ENCODE results near the gene DOCK7. TPM values are rescaled to one million over a fixed set of nuclear protein-coding genes. Genes with fewer than 3 reads are reported as not detected.
A peak's percentile ranks its signal among the peaks of the same experiment; 100 is the strongest.

The DOCK7 gene
- total RNA-seq, 3 donors from 2014 or later, result 35.7 to 60.7 (median 49.2) TPM

DNA sequence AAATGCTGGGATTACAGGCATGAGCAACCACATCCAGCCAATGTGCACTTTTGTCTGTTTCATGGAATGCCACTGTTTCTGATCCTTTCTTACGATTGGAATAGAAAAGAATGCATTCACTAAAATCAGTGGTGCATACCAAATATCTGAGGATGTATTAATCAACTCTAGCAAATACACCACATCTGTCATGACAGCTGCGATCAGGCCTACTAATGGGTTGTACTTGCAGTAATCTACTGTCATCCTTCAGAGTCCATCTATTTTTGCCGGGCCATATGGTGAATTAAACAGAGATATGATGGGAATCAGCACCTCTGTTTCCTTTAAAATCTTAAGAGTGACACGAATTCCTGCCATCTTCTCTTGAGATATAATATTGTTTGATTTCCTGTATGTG lies 259.8 kb downstream of the DOCK7 start:
- H3K4me1 ChIP-seq, result no peaks in the 10 kb centered on the region
- no peak for TF ChIP-seq POLR2AphosphoS5 (IDR thresholded peaks at IDR 0.05)
- no peaks in the 10 kb centered on the region for H3K27me3 ChIP-seq
- DNase-seq (ENCODE audit: low spot score in 2 of 2), result no peak
- H3K9me3 ChIP-seq, result no peaks in the 10 kb centered on the region
- no peak overlapping the region for H3K27ac ChIP-seq
- intact Hi-C loops (cut with DNase I; ENCODE audit: low total_unique reads), result no loop called here
- no peaks in the 10 kb centered on the region for H3K36me3 ChIP-seq
- H3K4me3 ChIP-seq, result no peak overlapping the region

DNA sequence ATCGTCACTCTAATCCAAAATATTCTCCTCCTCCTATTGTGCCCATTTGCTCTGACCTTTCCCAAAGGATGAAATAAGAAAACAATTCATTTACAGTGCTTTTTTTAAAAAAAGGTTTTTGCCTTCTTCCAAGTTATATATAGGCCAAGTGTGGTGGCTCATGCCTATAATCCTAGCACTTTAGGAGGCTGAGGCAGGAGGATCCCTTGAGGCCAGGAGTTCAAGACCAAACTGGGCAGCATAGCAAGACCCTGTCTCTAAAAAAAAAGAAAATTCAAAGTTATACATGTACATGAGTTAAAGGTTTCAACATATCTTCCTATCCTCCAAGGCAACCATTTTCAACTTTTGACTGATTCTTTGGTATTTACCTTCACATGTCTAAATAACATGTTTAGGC lies 261.4 kb downstream of the DOCK7 start:
- Histone ChIP-seq H3K9me3 (no peaks in the 10 kb centered on the region), H3K36me3 (no peaks in the 10 kb centered on the region), H3K27me3 (no peaks in the 10 kb centered on the region), H3K4me1 (no peaks in the 10 kb centered on the region), H3K27ac (peak overlapping the region; percentile 60 to 66), H3K4me3 (no peak overlapping the region)
- no peak for DNase-seq (ENCODE audit: low spot score in 2 of 2)
- no peak for TF ChIP-seq POLR2A (IDR thresholded peaks at IDR 0.05)
- TF ChIP-seq, protein P1, sequence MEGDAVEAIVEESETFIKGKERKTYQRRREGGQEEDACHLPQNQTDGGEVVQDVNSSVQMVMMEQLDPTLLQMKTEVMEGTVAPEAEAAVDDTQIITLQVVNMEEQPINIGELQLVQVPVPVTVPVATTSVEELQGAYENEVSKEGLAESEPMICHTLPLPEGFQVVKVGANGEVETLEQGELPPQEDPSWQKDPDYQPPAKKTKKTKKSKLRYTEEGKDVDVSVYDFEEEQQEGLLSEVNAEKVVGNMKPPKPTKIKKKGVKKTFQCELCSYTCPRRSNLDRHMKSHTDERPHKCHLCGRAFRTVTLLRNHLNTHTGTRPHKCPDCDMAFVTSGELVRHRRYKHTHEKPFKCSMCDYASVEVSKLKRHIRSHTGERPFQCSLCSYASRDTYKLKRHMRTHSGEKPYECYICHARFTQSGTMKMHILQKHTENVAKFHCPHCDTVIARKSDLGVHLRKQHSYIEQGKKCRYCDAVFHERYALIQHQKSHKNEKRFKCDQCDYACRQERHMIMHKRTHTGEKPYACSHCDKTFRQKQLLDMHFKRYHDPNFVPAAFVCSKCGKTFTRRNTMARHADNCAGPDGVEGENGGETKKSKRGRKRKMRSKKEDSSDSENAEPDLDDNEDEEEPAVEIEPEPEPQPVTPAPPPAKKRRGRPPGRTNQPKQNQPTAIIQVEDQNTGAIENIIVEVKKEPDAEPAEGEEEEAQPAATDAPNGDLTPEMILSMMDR (IDR thresholded peaks at IDR 0.05), result no peak
- TF ChIP-seq POLR2AphosphoS5 (IDR thresholded peaks at IDR 0.05), result no peak
- intact Hi-C loops (cut with DNase I; ENCODE audit: low total_unique reads), result no loop called here

DNA sequence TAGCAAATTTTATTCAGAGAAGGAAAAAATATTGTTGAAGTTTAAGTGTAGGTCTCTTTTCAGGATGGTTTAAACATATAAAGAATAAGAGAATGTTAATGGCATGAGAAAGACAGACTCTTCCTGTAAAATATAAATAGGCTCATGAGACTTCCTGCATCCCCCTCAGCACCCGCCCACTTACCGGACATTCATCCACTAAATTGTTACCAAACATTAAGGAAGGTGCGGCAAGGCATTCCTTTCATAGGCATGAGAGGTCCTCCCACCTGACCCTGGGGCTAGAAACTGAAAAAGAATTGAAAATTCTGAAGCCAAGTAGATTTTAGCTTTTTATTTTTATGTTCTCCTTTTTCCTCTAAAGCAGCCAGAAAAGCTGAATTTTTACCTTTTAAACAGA lies 261.9 kb downstream of the DOCK7 start:
- Histone ChIP-seq H3K4me3 (peak overlapping the region in 1 of 3 donors; percentile 22), H3K27me3 (no peaks in the 10 kb centered on the region), H3K4me1 (no peaks in the 10 kb centered on the region), H3K27ac (peak overlapping the region; percentile 60 to 66), H3K9me3 (no peaks in the 10 kb centered on the region), H3K36me3 (no peaks in the 10 kb centered on the region)
- intact Hi-C loops (cut with DNase I; ENCODE audit: low total_unique reads), result no loop called here
- TF ChIP-seq, protein P1 (IDR thresholded peaks at IDR 0.05), result no peak
- no peak for TF ChIP-seq POLR2A (IDR thresholded peaks at IDR 0.05)
- TF ChIP-seq POLR2AphosphoS5 (IDR thresholded peaks at IDR 0.05), result no peak
- peak in 1 of 2 donors; percentile 50 for DNase-seq (ENCODE audit: low spot score in 2 of 2)

DNA sequence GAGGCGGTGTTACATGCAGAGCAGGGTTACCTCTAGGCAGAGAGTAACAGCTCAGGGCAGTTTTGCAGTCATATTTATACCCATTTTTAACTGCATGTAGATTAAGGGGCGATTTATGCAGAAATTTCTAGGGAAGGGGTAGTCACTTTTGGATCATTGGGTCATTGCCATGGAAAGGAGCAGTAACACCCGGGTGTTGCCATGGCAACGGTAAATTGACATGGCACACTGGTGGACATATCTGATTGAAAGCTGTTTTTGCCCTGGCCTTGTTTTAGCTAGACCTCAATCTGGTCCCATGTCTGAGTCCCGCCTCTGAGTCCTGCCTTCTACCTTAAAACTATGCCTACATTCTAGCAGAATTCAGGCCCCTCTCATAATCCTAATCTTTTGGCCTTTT lies 263.1 kb downstream of the DOCK7 start:
- Histone ChIP-seq H3K27ac (no peak overlapping the region), H3K4me1 (no peaks in the 10 kb centered on the region), H3K27me3 (no peaks in the 10 kb centered on the region), H3K4me3 (no peak overlapping the region), H3K9me3 (no peaks in the 10 kb centered on the region), H3K36me3 (no peaks in the 10 kb centered on the region)
- no peak for DNase-seq (ENCODE audit: low spot score in 2 of 2)
- TF ChIP-seq, protein P1 (IDR thresholded peaks at IDR 0.05), result no peak
- no peak for TF ChIP-seq POLR2AphosphoS5 (IDR thresholded peaks at IDR 0.05)
- TF ChIP-seq POLR2A (IDR thresholded peaks at IDR 0.05), result no peak
- intact Hi-C loops (cut with DNase I; ENCODE audit: low total_unique reads), result no loop called here

DNA sequence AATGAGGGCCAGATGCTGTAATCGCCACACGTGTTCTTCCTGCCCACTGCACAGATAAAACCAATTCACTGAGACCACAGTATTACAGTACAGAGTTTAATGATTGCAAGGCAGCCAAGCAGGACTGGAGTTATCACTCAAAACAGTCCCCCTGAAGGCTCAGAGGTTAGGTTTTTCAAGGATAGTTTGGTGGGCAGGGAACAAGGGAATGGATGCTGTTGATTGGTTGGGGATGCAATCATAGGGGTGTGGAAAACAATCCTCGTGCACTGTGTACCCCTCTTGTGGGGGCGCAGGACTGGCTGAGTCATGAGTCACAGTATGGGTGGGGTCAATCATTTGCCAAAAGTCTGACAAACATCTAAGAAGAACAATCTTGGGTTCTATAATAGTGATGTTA lies 263.8 kb downstream of the DOCK7 start:
- H3K27me3 ChIP-seq, result no peaks in the 10 kb centered on the region
- H3K4me1 ChIP-seq, result no peaks in the 10 kb centered on the region
- no peak overlapping the region for H3K4me3 ChIP-seq
- intact Hi-C loops (cut with DNase I; ENCODE audit: low total_unique reads), result no loop called here
- H3K9me3 ChIP-seq, result no peaks in the 10 kb centered on the region
- DNase-seq (ENCODE audit: low spot score in 2 of 2), result no peak
- TF ChIP-seq POLR2A (IDR thresholded peaks at IDR 0.05) (no peak), POLR2AphosphoS5 (IDR thresholded peaks at IDR 0.05) (no peak)
- TF ChIP-seq, protein P1 (IDR thresholded peaks at IDR 0.05), result no peak
- H3K36me3 ChIP-seq, result no peaks in the 10 kb centered on the region
- no peak overlapping the region for H3K27ac ChIP-seq

Data from breast epithelium (tissue), 4 donors.